Progenitor cell of endocrine pancreas (in vitro differentiated cells): ENCODE measurements around the gene PAXX. TPM values are rescaled to one million over a fixed set of nuclear protein-coding genes. Genes with fewer than 3 reads are reported as not detected.

Experiments
- DNase-seq: peaks from one replicate; pipeline ENCODE4 v3.0.0; 2021; ENCODE audit warnings: low spot score; ENCODE audit not compliant: unreplicated experiment
- H3K27ac Mint-ChIP-seq: 2 replicates; pipeline ENCODE4 v1.8.0; 2021; ENCODE audit warnings: mild to moderate bottlenecking, moderate library complexity, mixed read lengths
- H3K27me3 Mint-ChIP-seq: 2 replicates; pipeline ENCODE4 v1.8.0; 2021; ENCODE audit warnings: mixed read lengths
- H3K36me3 Mint-ChIP-seq: 2 replicates; pipeline ENCODE4 v1.8.0; 2022; ENCODE audit warnings: mixed read lengths; ENCODE audit not compliant: insufficient read depth
- H3K4me1 Mint-ChIP-seq: 2 replicates; pipeline ENCODE4 v1.8.0; 2021; ENCODE audit warnings: low read depth, mixed read lengths
- H3K4me3 Mint-ChIP-seq: 2 replicates; pipeline ENCODE4 v1.8.0; 2021; ENCODE audit warnings: low read depth, mild to moderate bottlenecking, moderate library complexity, mixed read lengths
- H3K9me3 Mint-ChIP-seq: 2 replicates; pipeline ENCODE4 v1.8.0; 2021; ENCODE audit warnings: low read depth, mixed read lengths
- total RNA-seq: library from RNA; stranded (reverse); gene quantifications from 2 replicates; pipeline ENCODE4 v1.2.1, GENCODE V29; 2021
- TF ChIP-seq, protein P1 (sequence below): fragments of 200-600 bp; sonication (generic); IDR thresholded peaks from one replicate; pipeline ENCODE4 v1.5.0; 2021; ENCODE audit warnings: antibody characterized with exemption, mild to moderate bottlenecking; ENCODE audit not compliant: unreplicated experiment

PAXX gene
- total RNA-seq, 1 donor from 2014 or later = 54.9 TPM

DNA sequence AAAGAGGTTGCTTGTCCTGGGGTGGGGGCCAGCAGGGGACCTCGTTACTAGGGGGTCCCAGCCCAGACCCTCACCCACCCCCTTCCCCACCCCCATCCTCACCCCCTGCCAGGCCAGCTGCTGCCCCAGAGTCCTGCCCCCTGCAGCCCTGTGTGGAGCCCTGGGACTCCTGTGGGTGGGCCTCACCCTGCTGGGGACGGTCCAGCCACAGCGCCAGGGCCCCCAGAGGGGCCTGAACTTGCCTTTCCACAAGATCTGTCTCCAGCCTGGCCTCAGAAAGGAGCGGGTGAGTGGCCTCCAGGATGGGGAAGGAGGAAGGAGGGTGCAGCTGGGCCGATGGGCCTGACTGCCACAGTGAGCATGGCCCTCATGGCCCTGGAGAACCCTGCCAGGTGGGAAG, 22.4 kb upstream of the PAXX start:
- TF ChIP-seq, protein P1, sequence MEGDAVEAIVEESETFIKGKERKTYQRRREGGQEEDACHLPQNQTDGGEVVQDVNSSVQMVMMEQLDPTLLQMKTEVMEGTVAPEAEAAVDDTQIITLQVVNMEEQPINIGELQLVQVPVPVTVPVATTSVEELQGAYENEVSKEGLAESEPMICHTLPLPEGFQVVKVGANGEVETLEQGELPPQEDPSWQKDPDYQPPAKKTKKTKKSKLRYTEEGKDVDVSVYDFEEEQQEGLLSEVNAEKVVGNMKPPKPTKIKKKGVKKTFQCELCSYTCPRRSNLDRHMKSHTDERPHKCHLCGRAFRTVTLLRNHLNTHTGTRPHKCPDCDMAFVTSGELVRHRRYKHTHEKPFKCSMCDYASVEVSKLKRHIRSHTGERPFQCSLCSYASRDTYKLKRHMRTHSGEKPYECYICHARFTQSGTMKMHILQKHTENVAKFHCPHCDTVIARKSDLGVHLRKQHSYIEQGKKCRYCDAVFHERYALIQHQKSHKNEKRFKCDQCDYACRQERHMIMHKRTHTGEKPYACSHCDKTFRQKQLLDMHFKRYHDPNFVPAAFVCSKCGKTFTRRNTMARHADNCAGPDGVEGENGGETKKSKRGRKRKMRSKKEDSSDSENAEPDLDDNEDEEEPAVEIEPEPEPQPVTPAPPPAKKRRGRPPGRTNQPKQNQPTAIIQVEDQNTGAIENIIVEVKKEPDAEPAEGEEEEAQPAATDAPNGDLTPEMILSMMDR = no peak
- no peak overlapping the region for H3K27ac Mint-ChIP-seq
- H3K4me3 Mint-ChIP-seq = no peak overlapping the region
- H3K36me3 Mint-ChIP-seq = no peaks in the 10 kb centered on the region
- peaks cover 11% of the 10 kb centered on the region for H3K27me3 Mint-ChIP-seq
- H3K4me1 Mint-ChIP-seq = peaks cover 3% of the 10 kb centered on the region
- no peak for DNase-seq
- no peaks in the 10 kb centered on the region for H3K9me3 Mint-ChIP-seq

DNA sequence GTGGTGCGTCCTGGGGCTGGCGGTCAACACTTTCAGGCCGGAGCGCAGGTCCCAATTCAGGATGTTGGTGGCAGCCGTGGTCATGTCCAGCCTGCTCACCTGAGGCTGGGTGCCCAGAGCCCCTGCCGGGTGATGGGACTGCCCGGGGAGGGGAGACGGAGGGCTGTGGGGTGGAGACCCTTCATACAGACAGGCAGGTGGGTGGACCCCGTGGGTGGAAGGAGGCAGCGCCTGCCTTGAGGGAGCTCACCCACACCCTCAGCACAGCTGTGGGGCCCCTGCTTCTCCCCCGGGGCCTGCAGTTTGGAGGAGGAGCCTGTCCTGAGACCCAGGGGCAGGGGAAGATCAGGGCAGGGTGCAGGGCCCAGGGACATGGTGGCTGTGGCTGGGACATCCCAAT, 21.9 kb upstream of the PAXX start:
- H3K9me3 Mint-ChIP-seq = no peaks in the 10 kb centered on the region
- H3K27me3 Mint-ChIP-seq = peaks cover 11% of the 10 kb centered on the region
- H3K27ac Mint-ChIP-seq = no peak overlapping the region
- peaks cover 3% of the 10 kb centered on the region for H3K4me1 Mint-ChIP-seq
- no peak overlapping the region for H3K4me3 Mint-ChIP-seq
- H3K36me3 Mint-ChIP-seq = no peaks in the 10 kb centered on the region
- DNase-seq = no peak
- TF ChIP-seq, protein P1 = no peak

DNA sequence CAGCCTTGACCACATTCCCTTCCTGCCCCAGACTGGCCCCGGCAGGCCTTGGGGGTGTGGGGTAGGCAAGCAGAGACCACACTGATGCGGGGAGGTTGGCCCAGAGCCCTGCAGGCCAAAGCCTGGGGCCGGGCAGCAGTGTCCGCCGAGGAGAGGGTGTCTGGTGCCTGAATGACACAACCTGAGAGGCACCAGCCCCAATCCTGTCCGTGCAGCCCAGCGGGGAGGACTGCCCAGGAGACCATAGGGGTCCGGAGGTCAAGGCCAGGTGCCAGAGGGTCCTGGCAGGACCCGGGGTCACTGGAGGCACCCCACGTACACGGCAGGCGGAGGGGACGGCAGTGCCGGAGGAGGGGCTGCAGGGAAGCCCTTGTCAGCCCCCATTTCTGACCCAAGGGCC, 20.5 kb upstream of the PAXX start:
- TF ChIP-seq, protein P1 = no peak
- Mint-ChIP-seq H3K4me1 (no peaks in the 10 kb centered on the region), H3K27ac (no peak overlapping the region), H3K4me3 (no peak overlapping the region), H3K27me3 (peaks cover 9% of the 10 kb centered on the region), H3K9me3 (no peaks in the 10 kb centered on the region), H3K36me3 (no peaks in the 10 kb centered on the region)
- no peak for DNase-seq

DNA sequence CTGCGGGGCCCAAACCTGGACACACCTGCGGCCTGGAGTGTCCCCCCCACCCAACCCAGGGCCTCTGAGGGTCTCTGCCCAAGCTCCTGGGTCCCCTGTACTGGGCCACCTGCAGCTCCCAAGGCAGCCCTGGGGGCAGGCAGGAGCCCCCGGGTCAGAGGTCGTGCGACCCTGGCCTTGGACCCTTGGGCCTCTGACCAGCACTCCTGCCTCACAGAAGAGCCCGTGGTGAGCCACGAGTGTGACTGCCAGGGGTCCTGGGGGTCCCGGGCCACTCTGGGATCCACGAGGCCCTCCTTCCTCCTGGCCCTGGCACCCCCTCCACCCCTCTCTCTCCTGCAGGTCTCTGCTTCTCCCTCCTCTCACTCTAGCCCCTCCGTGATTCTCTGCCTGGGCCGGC, 19.9 kb upstream of the PAXX start:
- no peak for DNase-seq
- Mint-ChIP-seq H3K4me3 (no peak overlapping the region), H3K9me3 (no peaks in the 10 kb centered on the region), H3K36me3 (no peaks in the 10 kb centered on the region), H3K27ac (no peak overlapping the region), H3K4me1 (no peaks in the 10 kb centered on the region), H3K27me3 (peaks cover 12% of the 10 kb centered on the region)
- TF ChIP-seq, protein P1 = no peak

DNA sequence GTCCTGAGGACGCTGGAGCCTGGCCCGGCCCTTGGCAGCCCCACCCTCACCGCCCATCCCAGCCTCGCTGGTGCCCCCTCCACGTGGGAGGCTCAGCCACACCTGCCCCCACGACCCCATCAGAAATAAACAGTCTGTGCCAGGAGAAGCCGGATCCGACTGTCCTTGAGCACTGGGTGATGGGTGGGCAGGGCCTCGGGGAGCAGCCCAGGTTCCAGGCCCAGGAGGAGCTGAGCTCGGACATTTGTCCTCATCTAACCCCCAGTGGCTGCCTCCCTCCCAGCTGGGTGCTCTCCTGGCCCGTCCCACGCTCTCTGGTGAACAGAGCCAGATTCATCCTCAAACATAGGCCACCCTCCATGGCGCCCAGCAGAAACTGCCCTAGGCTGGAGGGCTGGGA, 19.5 kb upstream of the PAXX start:
- no peaks in the 10 kb centered on the region for H3K36me3 Mint-ChIP-seq
- H3K9me3 Mint-ChIP-seq = no peaks in the 10 kb centered on the region
- DNase-seq = no peak
- no peak overlapping the region for H3K27ac Mint-ChIP-seq
- TF ChIP-seq, protein P1 = no peak
- no peaks in the 10 kb centered on the region for H3K4me1 Mint-ChIP-seq
- H3K4me3 Mint-ChIP-seq = no peak overlapping the region
- peaks cover 15% of the 10 kb centered on the region for H3K27me3 Mint-ChIP-seq
